IPS-18c (cell line): ENCODE measurements around the gene VSIG10.
"Not testable (repeated sequence)": the region's sequence is repeated elsewhere in the genome, so short reads cannot be mapped to it uniquely, and the experiment has no call there.

Source experiments
- H3K4me3 ChIP-seq: 2 replicates; pipeline ENCODE4 v1.7.0; 2013; ENCODE audit warnings: low read depth, mild to moderate bottlenecking, low read length, moderate library complexity; ENCODE audit not compliant: insufficient read depth
- H3K9me3 ChIP-seq: one replicate; pipeline ENCODE4 v1.6.1; 2013; ENCODE audit warnings: mild to moderate bottlenecking, low read length, moderate library complexity; ENCODE audit not compliant: control insufficient read depth, insufficient read depth

The VSIG10 gene

DNA sequence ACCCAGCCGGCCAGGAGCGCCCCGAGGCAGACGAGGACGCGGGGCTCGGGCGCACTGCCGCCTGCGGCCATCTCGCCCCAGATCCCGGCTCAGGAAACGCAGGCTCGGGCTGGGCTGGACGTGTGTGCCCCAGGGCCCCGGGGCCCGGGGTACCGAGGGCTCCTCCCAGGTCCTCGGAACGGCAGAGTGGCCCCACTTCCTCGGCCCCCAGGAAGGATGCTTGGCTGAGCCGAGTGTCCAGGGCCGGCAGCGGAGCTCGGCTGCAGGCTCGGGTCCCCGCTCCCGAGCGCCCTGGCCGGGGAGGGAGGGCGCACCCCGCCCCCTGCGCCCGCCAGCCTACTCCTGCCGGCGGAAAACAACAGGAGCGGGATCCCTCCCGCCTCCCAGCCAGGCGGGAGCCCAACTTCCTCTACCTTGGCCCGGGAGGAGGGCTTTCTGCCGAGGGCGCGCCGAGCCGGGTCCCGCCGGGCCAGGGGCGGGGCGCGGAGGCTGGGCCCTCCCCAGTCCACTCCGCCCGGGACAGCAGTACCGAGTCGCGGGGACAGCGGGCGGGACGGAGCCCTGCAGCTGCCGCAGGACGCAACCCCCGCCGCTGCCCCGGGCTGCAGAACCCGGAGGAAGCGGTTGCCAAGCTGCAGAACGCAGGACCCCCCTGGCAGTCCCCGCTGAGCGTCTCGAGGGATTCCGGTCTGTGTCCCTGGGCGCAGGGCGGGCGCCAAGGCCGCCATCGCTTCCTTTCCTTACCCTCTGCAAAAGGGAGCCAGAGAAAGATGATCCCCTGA, at the start of gene VSIG10:
Gene VSIG10, minus strand, starts transcription at position 411 of the 782 bp plus-strand sequence. Its CDS starts 340 bp downstream, at position 71.
- H3K4me3 ChIP-seq: peak within 1 kb of the TSS; percentile 89
- H3K9me3 ChIP-seq: no peaks in the 10 kb centered on the region

GRCh38 chr12:118151755-118152154, 47.9 kb upstream of the VSIG10 start:
- Histone ChIP-seq H3K9me3 (no peaks in the 10 kb centered on the region), H3K4me3 (no peak overlapping the region)

- Histone ChIP-seq H3K4me3 (no peak overlapping the region), H3K9me3 (no peaks in the 10 kb centered on the region)
Measured at GRCh38 chr12:118150625-118151024, 46.8 kb upstream of the VSIG10 start.

DNA sequence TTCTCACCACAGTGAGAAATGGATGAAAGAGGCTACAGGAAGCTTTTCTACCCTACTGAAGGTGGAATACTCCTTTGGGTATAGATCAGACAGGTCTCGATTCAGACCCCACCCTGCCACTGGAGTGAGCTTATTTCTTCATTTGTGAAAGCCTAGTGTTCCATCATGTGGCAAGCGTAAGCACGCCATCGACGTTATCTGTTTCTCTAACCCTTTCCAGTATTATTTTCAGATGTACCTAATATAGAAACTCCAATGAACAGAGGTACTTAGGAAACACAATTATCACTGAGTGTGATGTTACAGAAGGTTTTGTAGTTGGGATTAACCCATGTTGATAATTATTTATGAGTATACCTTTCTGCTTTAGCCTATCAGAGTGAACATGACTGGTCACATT, 44.5 kb upstream of the VSIG10 start:
- Histone ChIP-seq H3K4me3 (no peak overlapping the region), H3K9me3 (no peaks in the 10 kb centered on the region)

- Histone ChIP-seq H3K9me3 (no peaks in the 10 kb centered on the region), H3K4me3 (no peak overlapping the region)
Measured at GRCh38 chr12:118145798-118146156, 42.0 kb upstream of the VSIG10 start.

DNA sequence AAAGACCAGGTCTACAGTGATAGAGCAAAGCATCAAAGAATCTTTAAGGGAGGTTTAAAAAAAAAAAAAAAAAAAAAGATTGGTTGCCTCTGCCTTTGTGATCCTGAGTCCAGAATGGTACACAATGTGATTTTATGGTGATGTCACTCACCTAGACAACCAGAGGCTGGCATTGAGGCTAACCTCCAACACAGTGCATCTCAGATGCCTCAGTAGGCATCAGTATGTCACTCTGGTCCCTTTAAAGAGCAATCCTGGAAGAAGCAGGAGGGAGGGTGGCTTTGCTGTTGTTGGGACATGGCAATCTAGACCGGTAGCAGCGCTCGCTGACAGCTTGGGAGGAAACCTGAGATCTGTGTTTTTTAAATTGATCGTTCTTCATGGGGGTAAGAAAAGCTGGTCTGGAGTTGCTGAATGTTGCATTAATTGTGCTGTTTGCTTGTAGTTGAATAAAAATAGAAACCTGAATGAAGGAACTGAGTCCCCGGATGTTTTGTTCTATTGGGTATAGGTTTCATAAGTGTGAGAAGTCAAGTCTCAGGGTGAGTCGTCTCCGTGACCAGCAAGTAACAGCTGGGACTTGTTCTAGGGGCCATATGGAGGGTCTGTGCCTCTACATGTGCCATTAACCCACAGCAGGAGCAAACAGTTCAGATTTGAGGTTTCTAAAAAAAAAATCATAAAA, 41.4 kb upstream of the VSIG10 start:
- H3K4me3 ChIP-seq: no peak overlapping the region

GRCh38 chr12:118144499-118144898, 40.7 kb upstream of the VSIG10 start:
- no peaks in the 10 kb centered on the region for H3K9me3 ChIP-seq
- H3K4me3 ChIP-seq: no peak overlapping the region

More for the DNA sequence above, 41.4 kb upstream of the VSIG10 start:
- no peaks in the 10 kb centered on the region for H3K9me3 ChIP-seq

- Histone ChIP-seq H3K4me3 (no peak overlapping the region), H3K9me3 (no peaks in the 10 kb centered on the region)
Measured at GRCh38 chr12:118140825-118141224, 37.0 kb upstream of the VSIG10 start.

DNA sequence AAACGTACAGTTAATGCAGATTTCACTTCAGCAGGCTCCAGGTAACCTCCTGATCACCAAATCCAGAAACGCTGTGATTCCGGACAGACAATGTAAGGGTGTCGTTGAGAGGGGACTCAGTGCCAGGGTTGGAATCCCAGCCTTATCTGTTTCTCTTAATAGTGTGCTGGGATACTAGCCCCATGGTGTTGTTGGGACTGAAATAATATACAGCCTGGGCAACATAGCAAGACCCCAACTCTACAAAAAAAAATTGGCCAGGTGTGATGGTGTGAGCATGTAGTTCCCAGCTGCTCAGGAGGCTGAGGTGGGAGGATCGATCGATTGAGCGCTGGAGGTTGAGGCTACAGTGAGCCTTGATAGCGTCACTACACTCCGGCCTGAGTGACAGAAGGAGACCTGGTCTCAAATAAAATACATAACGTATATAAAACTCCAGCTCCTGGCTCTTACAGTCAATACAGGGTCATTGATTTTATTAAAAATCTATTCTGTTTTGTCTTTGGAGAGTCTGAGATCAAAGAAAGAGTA, 33.4 kb upstream of the VSIG10 start:
- H3K9me3 ChIP-seq: no peaks in the 10 kb centered on the region
- peak overlapping the region; percentile 93 for H3K4me3 ChIP-seq

DNA sequence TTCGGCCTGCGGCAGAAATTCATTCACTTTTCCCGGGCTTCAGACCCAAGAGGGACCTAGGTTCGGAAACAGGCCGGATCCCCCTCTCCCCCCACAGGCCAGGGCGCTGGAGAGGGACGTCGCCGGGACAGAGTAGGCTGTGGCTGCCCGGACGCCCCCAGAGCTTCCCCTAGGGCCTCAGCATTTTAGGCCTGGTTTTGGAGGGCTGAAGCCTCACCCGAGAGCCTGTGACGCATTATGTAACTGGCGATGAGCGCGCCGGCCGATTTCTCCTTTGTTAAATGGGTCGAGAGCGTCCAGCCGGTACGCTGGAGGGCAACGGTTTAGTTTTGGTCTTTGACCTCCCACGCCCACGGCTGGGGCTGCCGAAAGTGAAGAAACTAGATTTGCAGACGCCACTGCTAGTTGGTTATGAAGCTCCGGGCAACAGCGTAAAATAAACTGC, 32.8 kb upstream of the VSIG10 start:
- Histone ChIP-seq H3K4me3 (peak overlapping the region; percentile 93), H3K9me3 (no peaks in the 10 kb centered on the region)

GRCh38 chr12:118135788-118136558, 32.2 kb upstream of the VSIG10 start, which contains the start of gene PEBP1:
Gene PEBP1, plus strand, starts transcription at chr12:118136124. Its CDS starts 86 bp downstream, at chr12:118136210.
- peak within 1 kb of the TSS; percentile 93 for H3K4me3 ChIP-seq
- H3K9me3 ChIP-seq: no peaks in the 10 kb centered on the region

GRCh38 chr12:118129436-118129835, 25.6 kb upstream of the VSIG10 start:
- H3K4me3 ChIP-seq, H3K9me3 ChIP-seq: not testable (repeated sequence)

DNA sequence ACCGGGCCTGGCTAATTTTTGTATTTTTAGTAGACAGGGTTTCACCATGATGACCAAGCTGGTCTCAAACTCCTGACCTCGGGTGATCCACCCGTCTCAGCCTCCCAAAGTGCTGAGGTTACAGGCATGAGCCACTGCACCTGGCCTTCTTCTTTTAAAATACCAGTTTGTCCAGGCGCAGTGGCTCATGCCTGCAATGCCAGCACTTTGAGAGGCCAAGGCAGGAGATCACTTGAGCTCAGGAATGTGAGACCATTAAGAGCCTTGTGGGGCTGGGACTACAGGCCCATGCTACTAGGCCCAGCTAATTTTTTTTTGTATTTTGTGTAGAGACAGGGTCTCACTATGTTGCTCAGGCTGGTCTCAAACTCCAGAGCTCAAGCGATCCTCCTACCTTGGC, 24.1 kb upstream of the VSIG10 start:
- no peaks in the 10 kb centered on the region for H3K9me3 ChIP-seq
- no peak overlapping the region for H3K4me3 ChIP-seq

GRCh38 chr12:118126119-118126757, 22.4 kb upstream of the VSIG10 start:
- Histone ChIP-seq H3K4me3 (no peak overlapping the region; the same call in 1 of the 2 replicates), H3K9me3 (no peaks in the 10 kb centered on the region)

DNA sequence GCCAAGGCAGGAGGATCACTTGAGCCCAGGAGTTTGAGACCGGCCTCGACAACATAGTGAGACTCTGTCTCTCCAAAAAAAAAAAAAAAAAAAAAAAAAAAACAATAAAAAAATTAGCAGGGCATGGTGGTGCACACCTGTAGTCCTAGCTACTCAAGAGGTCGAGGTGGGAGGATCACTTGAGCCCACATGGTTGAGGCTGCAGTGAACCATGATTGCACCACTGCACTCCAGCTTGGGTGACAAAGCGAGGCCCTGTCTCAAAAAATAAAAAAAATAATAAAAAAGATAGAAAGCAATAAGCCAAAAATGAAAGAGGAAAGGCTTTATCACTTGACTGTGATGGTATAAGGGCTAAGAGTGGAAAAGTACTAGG, 21.9 kb upstream of the VSIG10 start:
- Histone ChIP-seq H3K4me3 (no peak overlapping the region), H3K9me3 (no peaks in the 10 kb centered on the region)

DNA sequence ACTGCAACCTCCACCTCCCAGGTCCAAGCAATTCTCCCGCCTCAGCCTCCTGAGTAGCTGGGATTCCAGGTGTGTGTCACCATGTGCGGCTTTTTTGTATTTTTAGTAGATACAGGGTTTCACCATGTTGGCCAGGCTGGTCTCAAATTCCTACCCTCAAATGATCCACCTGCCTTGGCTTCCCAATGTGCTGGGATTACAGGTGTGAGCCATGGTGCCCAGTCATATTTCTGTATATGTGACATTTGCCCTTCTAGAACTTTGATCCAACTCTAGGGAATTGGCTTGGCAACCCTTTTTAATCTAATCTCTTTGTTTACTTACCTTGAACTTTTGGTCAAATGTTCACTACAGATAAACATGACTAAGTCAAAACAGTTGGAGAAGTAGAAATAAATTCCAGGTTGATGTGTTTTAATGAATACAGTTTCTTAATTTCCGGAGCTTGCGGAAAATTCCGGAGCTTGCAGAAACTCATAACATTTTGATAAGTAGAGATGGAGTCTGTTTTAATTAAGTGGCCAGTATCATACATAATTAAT, 20.6 kb upstream of the VSIG10 start:
- H3K4me3 ChIP-seq: no peak overlapping the region
- H3K9me3 ChIP-seq: no peaks in the 10 kb centered on the region

DNA sequence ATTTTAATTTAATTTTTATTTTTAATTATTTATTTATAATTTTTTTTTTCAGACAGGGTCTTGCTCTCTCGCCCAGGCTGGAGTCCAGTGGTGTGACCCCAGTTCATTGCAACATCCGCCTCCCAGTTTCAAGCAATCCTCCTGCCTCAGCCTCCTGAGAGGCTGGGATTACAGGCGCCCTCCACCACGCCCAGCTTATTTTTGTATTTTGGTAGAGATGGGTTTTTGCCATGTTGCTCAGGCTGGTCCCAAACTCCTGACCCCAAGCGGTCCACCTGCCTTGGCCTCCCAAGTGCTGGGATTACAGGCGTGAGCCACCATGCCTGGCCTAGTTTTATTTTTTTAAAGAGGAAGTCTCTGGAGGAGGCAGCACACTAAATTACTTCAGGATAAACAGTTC, 18.5 kb upstream of the VSIG10 start:
- Histone ChIP-seq H3K4me3 (no peak overlapping the region), H3K9me3 (no peaks in the 10 kb centered on the region)
